GM12874 (cell line): ENCODE measurements around the gene CTDSP1.

Source experiments
- TF ChIP-seq, protein P1 (sequence below): IDR thresholded peaks from 2 replicates; pipeline ENCODE4 v1.5.1; 2011; ENCODE audit warnings: low read depth, mild to moderate bottlenecking, control low read depth, low read length, moderate library complexity; ENCODE audit not compliant: insufficient read depth

Gene CTDSP1

DNA sequence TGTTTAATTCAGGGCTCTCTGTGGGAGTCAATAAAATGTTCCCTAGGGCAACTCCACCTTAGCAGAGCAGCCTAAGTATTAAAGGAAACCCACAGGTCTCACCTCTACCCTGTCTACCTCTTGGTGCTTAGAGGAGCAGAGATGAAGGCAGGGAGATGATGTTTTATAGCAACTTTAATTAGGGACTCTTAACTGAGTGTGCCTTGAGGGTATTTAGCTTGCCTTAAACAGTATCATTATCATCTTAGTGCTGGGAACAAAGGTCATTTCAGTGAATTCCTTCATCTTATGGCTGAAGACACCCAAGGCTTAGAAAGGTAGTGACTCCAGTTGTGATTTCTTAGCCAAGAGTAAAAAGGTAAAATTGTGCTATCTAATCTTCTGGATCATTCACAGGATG, 45.9 kb downstream of the CTDSP1 start:
- TF ChIP-seq, protein P1, sequence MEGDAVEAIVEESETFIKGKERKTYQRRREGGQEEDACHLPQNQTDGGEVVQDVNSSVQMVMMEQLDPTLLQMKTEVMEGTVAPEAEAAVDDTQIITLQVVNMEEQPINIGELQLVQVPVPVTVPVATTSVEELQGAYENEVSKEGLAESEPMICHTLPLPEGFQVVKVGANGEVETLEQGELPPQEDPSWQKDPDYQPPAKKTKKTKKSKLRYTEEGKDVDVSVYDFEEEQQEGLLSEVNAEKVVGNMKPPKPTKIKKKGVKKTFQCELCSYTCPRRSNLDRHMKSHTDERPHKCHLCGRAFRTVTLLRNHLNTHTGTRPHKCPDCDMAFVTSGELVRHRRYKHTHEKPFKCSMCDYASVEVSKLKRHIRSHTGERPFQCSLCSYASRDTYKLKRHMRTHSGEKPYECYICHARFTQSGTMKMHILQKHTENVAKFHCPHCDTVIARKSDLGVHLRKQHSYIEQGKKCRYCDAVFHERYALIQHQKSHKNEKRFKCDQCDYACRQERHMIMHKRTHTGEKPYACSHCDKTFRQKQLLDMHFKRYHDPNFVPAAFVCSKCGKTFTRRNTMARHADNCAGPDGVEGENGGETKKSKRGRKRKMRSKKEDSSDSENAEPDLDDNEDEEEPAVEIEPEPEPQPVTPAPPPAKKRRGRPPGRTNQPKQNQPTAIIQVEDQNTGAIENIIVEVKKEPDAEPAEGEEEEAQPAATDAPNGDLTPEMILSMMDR, result no peak

DNA sequence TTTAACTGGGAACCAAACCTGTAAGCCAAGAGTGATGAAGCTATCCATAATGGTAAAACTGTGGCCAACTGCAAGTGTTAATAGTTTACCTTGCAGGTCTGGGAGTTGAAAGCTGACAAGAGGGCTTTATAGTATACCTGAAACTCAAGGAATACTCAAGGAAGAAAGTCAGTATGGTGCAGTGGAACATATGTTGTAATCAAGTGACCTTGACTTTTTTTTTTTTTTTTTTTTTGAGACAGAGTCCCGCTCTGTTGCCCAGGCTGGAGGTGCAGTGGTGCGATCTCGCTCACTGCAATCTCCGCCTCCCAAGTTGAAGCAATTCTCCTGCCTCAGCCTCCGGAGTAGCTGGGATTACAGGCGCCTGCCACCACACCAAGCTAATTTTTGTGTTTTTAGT, 46.9 kb downstream of the CTDSP1 start:
- TF ChIP-seq, protein P1, result no peak

DNA sequence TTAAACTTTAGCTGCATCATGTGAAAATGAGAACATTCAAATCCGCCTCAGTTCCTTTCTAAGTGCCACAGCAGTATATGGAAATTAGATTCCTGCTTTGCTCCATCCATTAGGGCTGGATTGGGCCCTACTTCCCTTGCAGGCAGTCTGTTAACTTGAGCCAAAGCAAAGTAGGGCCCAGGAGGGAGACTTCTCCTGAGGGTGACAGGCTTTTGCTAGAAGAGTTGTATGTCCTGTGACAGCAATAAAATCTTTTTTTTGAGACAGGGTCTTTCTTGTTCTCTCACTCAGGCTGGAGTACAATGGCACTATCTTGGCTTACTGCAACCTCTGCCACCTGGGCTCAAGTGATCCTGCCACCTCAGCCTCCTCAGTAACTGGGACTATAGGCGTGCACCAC, 47.4 kb downstream of the CTDSP1 start:
- TF ChIP-seq, protein P1, result no peak

DNA sequence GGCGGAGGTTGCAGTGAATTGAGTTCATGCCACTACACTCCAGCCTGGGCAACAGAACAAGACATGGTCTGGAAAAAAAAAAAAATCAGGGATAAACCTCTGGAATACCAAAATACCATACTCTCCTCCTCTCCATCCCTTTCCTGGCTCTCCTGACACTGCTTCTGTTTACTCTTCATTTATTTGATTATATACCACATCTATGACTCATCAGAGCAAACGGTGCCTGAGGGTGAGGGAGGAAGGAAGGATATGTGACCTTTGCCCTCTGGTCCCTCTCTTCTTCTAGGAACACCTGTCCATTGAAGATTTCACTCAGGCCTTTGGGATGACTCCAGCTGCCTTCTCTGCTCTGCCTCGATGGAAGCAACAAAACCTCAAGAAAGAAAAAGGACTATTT, 49.3 kb downstream of the CTDSP1 start:
- TF ChIP-seq, protein P1, result no peak

DNA sequence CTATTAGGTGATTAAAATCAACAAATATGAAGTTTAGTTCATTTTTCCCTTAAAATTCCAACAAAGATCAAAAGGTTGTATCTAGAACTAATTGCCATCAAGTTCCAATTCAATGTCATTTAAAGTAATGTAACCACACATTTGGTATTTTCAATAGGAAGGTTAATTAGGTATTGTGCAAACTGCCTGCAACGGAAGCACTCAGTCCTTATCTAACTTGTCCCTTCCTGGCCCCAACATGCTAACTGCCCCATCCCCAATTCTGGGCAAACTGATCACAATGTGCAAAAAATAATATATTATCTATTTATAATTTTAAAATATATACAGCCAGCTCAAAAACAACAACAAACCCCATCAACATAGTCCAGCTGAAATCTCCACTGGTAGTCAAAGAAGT, 52.4 kb downstream of the CTDSP1 start:
- TF ChIP-seq, protein P1, result no peak
